Mesendoderm (in vitro differentiated cells): ENCODE data around the gene SKOR1. TPM values are rescaled to one million over a fixed set of nuclear protein-coding genes. Genes with fewer than 3 reads are reported as not detected.

ENCODE experiments used
- DNase-seq: peaks from one replicate; pipeline ENCODE4 v3.0.0; 2013
- H2AK5ac ChIP-seq: 2 replicates; pipeline ENCODE4 v1.6.1; 2013; ENCODE audit warnings: low read length, inconsistent platforms
- H2BK120ac ChIP-seq: 2 replicates; pipeline ENCODE4 v1.6.1; 2013; ENCODE audit warnings: low read depth, mild to moderate bottlenecking, low read length, moderate library complexity, mixed read lengths
- H2BK15ac ChIP-seq: replicated peaks from 2 replicates; pipeline ENCODE4 v1.6.1; 2013; ENCODE audit warnings: low read depth, mild to moderate bottlenecking, moderate library complexity
- H2BK5ac ChIP-seq: 2 replicates; pipeline ENCODE4 v1.6.1; 2013; ENCODE audit warnings: low read length, inconsistent platforms
- H3K18ac ChIP-seq: 2 replicates; pipeline ENCODE4 v1.6.1; 2013; ENCODE audit warnings: mild to moderate bottlenecking, low read length, mixed read lengths
- H3K23ac ChIP-seq: one replicate; pipeline ENCODE4 v1.6.1; 2013; ENCODE audit warnings: low read length
- H3K27ac ChIP-seq: 2 replicates; pipeline ENCODE4 v1.5.1; 2013; ENCODE audit warnings: low read depth, mild to moderate bottlenecking, inconsistent platforms, low read length, moderate library complexity
- H3K27me3 ChIP-seq: 2 replicates; pipeline ENCODE4 v1.6.1; 2013; ENCODE audit warnings: low read length, control low read depth, mild to moderate bottlenecking, inconsistent platforms; ENCODE audit not compliant: insufficient read depth, poor library complexity
- H3K36me3 ChIP-seq: 2 replicates; pipeline ENCODE4 v1.6.1; 2013; ENCODE audit warnings: low read length, inconsistent platforms; ENCODE audit not compliant: control insufficient read depth, insufficient read depth
- H3K4ac ChIP-seq: one replicate; pipeline ENCODE4 v1.6.1; 2013; ENCODE audit warnings: low read depth, mild to moderate bottlenecking, low read length, moderate library complexity
- H3K4me1 ChIP-seq: 2 replicates; pipeline ENCODE4 v1.6.1; 2013; ENCODE audit warnings: low read depth, low read length, inconsistent platforms; ENCODE audit not compliant: control insufficient read depth
- H3K4me2 ChIP-seq: 2 replicates; pipeline ENCODE4 v1.6.1; 2013; ENCODE audit warnings: low read length
- H3K4me3 ChIP-seq: 2 replicates; pipeline ENCODE4 v1.5.1; 2013; ENCODE audit warnings: mild to moderate bottlenecking, low read length
- H3K56ac ChIP-seq: one replicate; pipeline ENCODE4 v1.6.1; 2013; ENCODE audit warnings: low read length
- H3K79me1 ChIP-seq: 2 replicates; pipeline ENCODE4 v1.6.1; 2013; ENCODE audit warnings: low read length, inconsistent platforms
- H3K79me2 ChIP-seq: 2 replicates; pipeline ENCODE4 v1.6.1; 2013; ENCODE audit warnings: mild to moderate bottlenecking, low read length; ENCODE audit not compliant: control insufficient read depth, insufficient read depth
- H3K9ac ChIP-seq: 2 replicates; pipeline ENCODE4 v1.6.1; 2013; ENCODE audit warnings: low read length, inconsistent platforms
- H4K5ac ChIP-seq: one replicate; pipeline ENCODE4 v1.6.1; 2013; ENCODE audit warnings: low read length
- H4K8ac ChIP-seq: one replicate; pipeline ENCODE4 v1.6.1; 2013; ENCODE audit warnings: low read depth, mild to moderate bottlenecking, control low read depth, low read length, moderate library complexity
- WGBS: extraction: QIAGEN DNeasy Blood & Tissue Kit; methylation state at CpG from one replicate; pipeline ENCODE4 v1.1.7; 2013; ENCODE audit warnings: low lambda C conversion rate, missing lambda C conversion rate; ENCODE audit not compliant: insufficient coverage; ENCODE audit errors: extremely low coverage; 5-methylcytosine and 5-hydroxymethylcytosine counted together
- small RNA-seq: library from polyadenylated mRNA; stranded (forward); fragments of <200 nt; extraction: miRNeasy Mini kit (QIAGEN cat#:217004); gene quantifications from one replicate; pipeline ENCODE3, GENCODE V24; 2013; ENCODE audit not compliant: insufficient read depth

The SKOR1 gene

DNA sequence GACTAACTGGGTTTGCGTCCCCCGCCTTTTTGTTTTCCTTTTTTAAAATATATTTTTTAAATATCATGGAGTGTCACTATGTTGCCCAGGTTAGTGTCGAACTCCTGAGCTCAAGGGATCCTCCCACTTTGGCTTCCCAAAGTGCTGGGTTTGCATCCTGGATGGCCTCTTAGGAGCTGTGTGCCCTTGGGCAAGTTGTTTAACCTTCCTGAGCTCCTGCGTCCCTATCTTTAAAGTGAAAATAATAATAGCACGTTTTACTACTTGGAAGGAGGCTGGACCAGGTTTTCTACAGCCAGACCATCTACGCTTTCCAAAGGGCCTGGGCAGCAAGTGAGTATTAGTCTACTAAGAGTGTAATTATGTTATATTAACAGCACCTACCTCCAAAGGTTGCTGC, 58.7 kb downstream of the SKOR1 start:
- WGBS: no CpG with 5 or more reads among the region's 6 CpGs
- Histone ChIP-seq H3K4me1 (peaks cover 4% of the 10 kb centered on the region), H3K4me2 (no peak overlapping the region), H4K5ac (no peak overlapping the region), H4K8ac (no peak overlapping the region), H3K79me2 (no peaks in the 10 kb centered on the region), H2BK5ac (no peak overlapping the region), H3K9ac (peak overlapping the region; percentile 61), H3K18ac (peak overlapping the region; percentile 99), H3K4me3 (no peak overlapping the region), H3K27me3 (no peaks in the 10 kb centered on the region), H3K23ac (no peak overlapping the region), H2AK5ac (no peak overlapping the region), H3K27ac (no peak overlapping the region), H3K4ac (peak overlapping the region; percentile 20), H2BK120ac (no peak overlapping the region), H3K36me3 (no peaks in the 10 kb centered on the region), H2BK15ac (no peak overlapping the region), H3K79me1 (no peaks in the 10 kb centered on the region), H3K56ac (peak overlapping the region; percentile 84)
- no peak for DNase-seq

Small RNA genes within 50 kb of the gene (small RNA-seq; reads per million reads assigned to genes)
- not detected for gene RNU6-1
